ENCODE data around the gene ATP8A2. TPM values are rescaled to one million over a fixed set of nuclear protein-coding genes. Genes with fewer than 3 reads are reported as not detected.

The ATP8A2 gene
- total and polyA plus RNA-seq, 2 of the 8 experiments (the other 6 are each of a cell fraction or from before 2014, with no cell fraction given), result 2.4 to 8.3 TPM

- no peak for TF ChIP-seq E2F6 (IDR thresholded peaks at IDR 0.05)
- no peak for TF ChIP-seq JUN (IDR thresholded peaks at IDR 0.05; ENCODE audit: low read depth, low read length)
- TF ChIP-seq TBP (IDR thresholded peaks at IDR 0.05; ENCODE audit: low read depth, low read length), result no peak
- TF ChIP-seq RNF2 (IDR thresholded peaks at IDR 0.05; ENCODE audit: borderline replicate concordance, low read depth, low read length, missing control alignments, poor library complexity, severe bottlenecking), result no peak
Measured at GRCh38 chr13:25574437-25575411, 202.9 kb downstream of the ATP8A2 start (continued).

All from H1 (cell line).